HepG2 (cell line): ENCODE results near the gene HYOU1. TPM values are rescaled to one million over a fixed set of nuclear protein-coding genes. Genes with fewer than 3 reads are reported as not detected.
A peak's percentile ranks its signal among the peaks of the same experiment; 100 is the strongest.

Source experiments
- CCDC6 ChIP-seq: sonication (generic); formaldehyde crosslinking; IDR thresholded peaks from 2 replicates; pipeline ENCODE4 v1.8.1; 2022; ENCODE audit warnings: mild to moderate bottlenecking, missing genetic modification reagents, moderate library complexity
- CENPT ChIP-seq: sonication (generic); formaldehyde crosslinking; IDR thresholded peaks from 2 replicates; pipeline ENCODE4 v1.8.0; 2022; ENCODE audit warnings: low read depth, mild to moderate bottlenecking, moderate library complexity, missing genetic modification reagents
- ELF3 ChIP-seq: IDR thresholded peaks from 2 replicates; pipeline ENCODE4 v1.6.1; 2016; ENCODE audit warnings: missing genetic modification reagents, missing compliant biosample characterization
- EP300 ChIP-seq, 3 experiments: sonication (generic) in 1 of 3; formaldehyde crosslinking in 1 of 3; IDR thresholded peaks; 2 replicates each; pipeline versions ENCODE4 v1.5.1 to v1.6.1; 2011 to 2020; ENCODE audit warnings: low read depth in 2 of 3, low read length in 2 of 3, borderline replicate concordance in 1 of 3, improper control_type of control experiment in 1 of 3, mild to moderate bottlenecking in 1 of 3, missing genetic modification reagents in 1 of 3, moderate library complexity in 1 of 3
- HDAC1 ChIP-seq: sonication (generic); formaldehyde crosslinking; IDR thresholded peaks from 2 replicates; pipeline ENCODE4 v1.5.1; 2020; ENCODE audit warnings: mild to moderate bottlenecking, missing genetic modification reagents
- HNF4A ChIP-seq: sonication (generic); formaldehyde crosslinking; IDR thresholded peaks from 2 replicates; pipeline ENCODE4 v1.4.0; 2020; ENCODE audit warnings: missing genetic modification reagents
- MXI1 ChIP-seq: IDR thresholded peaks from 3 replicates; pipeline ENCODE4 v1.6.1; 2012; ENCODE audit warnings: low read depth, low read length, inconsistent platforms, borderline replicate concordance
- NR2F6 ChIP-seq, 2 experiments: IDR thresholded peaks; 2 replicates each; pipeline ENCODE4 v1.6.1; 2016; ENCODE audit warnings: antibody characterized with exemption in 1 of 2, mild to moderate bottlenecking in 1 of 2
- PRMT3 ChIP-seq: sonication (generic); formaldehyde crosslinking; IDR thresholded peaks from 2 replicates; pipeline ENCODE4 v1.8.1; 2022; ENCODE audit warnings: low read depth, mild to moderate bottlenecking, moderate library complexity, missing genetic modification reagents, borderline replicate concordance
- PRPF4 ChIP-seq: fragments of 200-400 bp; formaldehyde crosslinking; IDR thresholded peaks from 2 replicates; pipeline ENCODE4 v1.6.1; 2016; ENCODE audit warnings: low read length, low read depth; ENCODE audit not compliant: poor library complexity, severe bottlenecking
- RFX3 ChIP-seq: IDR thresholded peaks from 2 replicates; pipeline ENCODE4 v1.6.1; 2016; ENCODE audit warnings: missing biosample characterization, missing genetic modification reagents
- RFXANK ChIP-seq: IDR thresholded peaks from 2 replicates; pipeline ENCODE4 v1.6.1; 2016
- UBTF ChIP-seq: sonication (generic); formaldehyde crosslinking; IDR thresholded peaks from 2 replicates; pipeline ENCODE4 v1.4.0; 2020; ENCODE audit warnings: mild to moderate bottlenecking, missing genetic modification reagents
- USF2 ChIP-seq, 2 experiments: sonication (generic) in 1 of 2; formaldehyde crosslinking in 1 of 2; IDR thresholded peaks; 2 replicates each; pipeline versions ENCODE4 v1.5.1 to v1.6.1; 2011 to 2020; ENCODE audit warnings: borderline replicate concordance in 1 of 2, low read depth in 1 of 2, low read length in 1 of 2, mild to moderate bottlenecking in 1 of 2, missing genetic modification reagents in 1 of 2, moderate library complexity in 1 of 2
- ZBTB3 ChIP-seq: sonication (generic); formaldehyde crosslinking; IDR thresholded peaks from 2 replicates; pipeline ENCODE4 v1.4.0; 2020; ENCODE audit warnings: low read depth, mild to moderate bottlenecking, moderate library complexity, missing genetic modification reagents, borderline replicate concordance
- ZBTB7B ChIP-seq: sonication (generic); formaldehyde crosslinking; IDR thresholded peaks from 2 replicates; pipeline ENCODE4 v1.4.0; 2020; ENCODE audit warnings: missing genetic modification reagents
- ZFY ChIP-seq: sonication (generic); formaldehyde crosslinking; IDR thresholded peaks from 2 replicates; pipeline ENCODE4 v1.4.0; 2020; ENCODE audit warnings: missing genetic modification reagents
- ZNF280D ChIP-seq: sonication (generic); formaldehyde crosslinking; IDR thresholded peaks from 2 replicates; pipeline ENCODE4 v1.5.1; 2020; ENCODE audit warnings: mild to moderate bottlenecking, missing genetic modification reagents
- ZNF343 ChIP-seq: sonication (generic); formaldehyde crosslinking; IDR thresholded peaks from 2 replicates; pipeline ENCODE4 v1.4.0; 2020; ENCODE audit warnings: mild to moderate bottlenecking, missing genetic modification reagents
- ZNF460 ChIP-seq: sonication (generic); formaldehyde crosslinking; IDR thresholded peaks from 2 replicates; pipeline ENCODE4 v1.5.1; 2020; ENCODE audit warnings: missing genetic modification reagents, mild to moderate bottlenecking, borderline replicate concordance
- ZNF570 ChIP-seq: sonication (generic); formaldehyde crosslinking; IDR thresholded peaks from 2 replicates; pipeline ENCODE4 v1.4.0; 2020; ENCODE audit warnings: mild to moderate bottlenecking, missing genetic modification reagents, borderline replicate concordance
- ZNF605 ChIP-seq: sonication (generic); formaldehyde crosslinking; IDR thresholded peaks from 2 replicates; pipeline ENCODE4 v1.8.0; 2022; ENCODE audit warnings: mild to moderate bottlenecking, missing genetic modification reagents
- polyA plus RNA-seq, 8 experiments: library from polyadenylated mRNA; depleted of rRNA in 3 of 8; stranded (reverse) in 7 of 8; unstranded in 1 of 8; fragments of >200 nt; fragmentation: Illumina TruSeq in 4 of 8; extraction: Trizol in 4 of 8; gene quantifications; 2 replicates each; pipeline versions ENCODE4 v1.2.1 to v1.2.3, GENCODE V29; 2011 to 2016; ENCODE audit warnings: low read depth in 4 of 8, missing spikeins in 1 of 8, mixed read lengths in 1 of 8; ENCODE audit not compliant: insufficient read depth in 1 of 8
- total RNA-seq, 5 experiments: library from RNA; depleted of rRNA; stranded (reverse); fragments of >200 nt; fragmentation: Illumina TruSeq; extraction: Trizol; gene quantifications; 2 replicates each; pipeline ENCODE4 v1.2.3, GENCODE V29; 2016; ENCODE audit warnings: low read depth in 1 of 5

The HYOU1 gene
- total and polyA plus RNA-seq, 2 of the 13 experiments (the other 11 are each of a cell fraction or from before 2014, with no cell fraction given) = 127 to 155 TPM

GRCh38 chr11:118996926-118997626 is 59.9 kb downstream of the HYOU1 start (continued):
- TF ChIP-seq CENPT (CRISPR knock-in tag) (no peak), ZFY (CRISPR knock-in tag) (no peak), EP300 (IDR thresholded peaks at IDR 0.05; ENCODE audit: low read depth in 2 of 2, low read length in 2 of 2) (no peak), EP300 (CRISPR knock-in tag; IDR thresholded peaks at IDR 0.05; ENCODE audit: borderline replicate concordance) (no peak), ZNF343 (CRISPR knock-in tag) (0 out of 2 replicates have a peak, but pooled peaks have one; percentile 46), ZNF280D (CRISPR knock-in tag) (no peak), PRPF4 (no peak), ZBTB7B (CRISPR knock-in tag) (0 out of 2 replicates have a peak, but pooled peaks have one; percentile 4), ELF3 (no peak), NR2F6 (IDR thresholded peaks at IDR 0.05) (no peak), NR2F6 (CRISPR knock-in tag; IDR thresholded peaks at IDR 0.05) (no peak), RFXANK (no peak), ZBTB3 (no peak), MXI1 (no peak), ZNF460 (CRISPR knock-in tag) (no peak), USF2 (IDR thresholded peaks at IDR 0.05; ENCODE audit: low read depth, low read length) (no peak), USF2 (CRISPR knock-in tag; IDR thresholded peaks at IDR 0.05; ENCODE audit: borderline replicate concordance) (no peak), ZNF605 (CRISPR knock-in tag) (no peak), RFX3 (no peak), HDAC1 (no peak), CCDC6 (CRISPR knock-in tag) (0 out of 2 replicates have a peak, but pooled peaks have one; percentile 33), HNF4A (CRISPR knock-in tag) (no peak), UBTF (CRISPR knock-in tag) (no peak), PRMT3 (0 out of 2 replicates have a peak, but pooled peaks have one; percentile 28), ZNF570 (no peak)
